ENCODE measurements around the gene CRYGA. TPM values are rescaled to one million over a fixed set of nuclear protein-coding genes. Genes with fewer than 3 reads are reported as not detected.

Gene CRYGA, protein sequence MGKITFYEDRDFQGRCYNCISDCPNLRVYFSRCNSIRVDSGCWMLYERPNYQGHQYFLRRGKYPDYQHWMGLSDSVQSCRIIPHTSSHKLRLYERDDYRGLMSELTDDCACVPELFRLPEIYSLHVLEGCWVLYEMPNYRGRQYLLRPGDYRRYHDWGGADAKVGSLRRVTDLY
- total RNA-seq (not detected), total RNA-seq (0 reads per million in 29 experiments)
- total RNA-seq (2013) = not detected

GRCh38 chr2:208163489-208163888 is at the start of gene CRYGA:
Gene CRYGA, minus strand, starts transcription at chr2:208163589. Its CDS starts 33 bp downstream, at chr2:208163556.
- no peaks in the 10 kb centered on the region for H3K4me1 ChIP-seq (ENCODE audit: control insufficient read depth in 1 of 2, extremely low read depth in 1 of 2, insufficient read depth in 2 of 2, low read length in 2 of 2)
- Mint-ChIP-seq H3K4me1 (no peaks in the 10 kb centered on the region), H3K4me3 (no peak within 1 kb of the TSS), H3K27ac (no peak within 1 kb of the TSS), H3K36me3 (no peaks in the 10 kb centered on the region), H3K9me3 (no peaks in the 10 kb centered on the region), H3K27me3 (peaks cover 4 to 6% of the 10 kb centered on the region in 2 donors)
- no peak within 1 kb of the TSS for H3K4me3 ChIP-seq (ENCODE audit: control insufficient read depth in 1 of 2, extremely low read depth in 1 of 2, low read length in 1 of 2)
- POLR2A ChIA-PET = no interaction called here
- CTCF ChIA-PET = no interaction called here
- peaks cover 0 to 12% of the 10 kb centered on the region in 2 experiments for H3K27me3 ChIP-seq (replicated peaks in 1 of 2; ENCODE audit: control insufficient read depth in 2 of 2, extremely low read depth in 1 of 2, insufficient read depth in 2 of 2, low read length in 1 of 2)
- H3K36me3 ChIP-seq (ENCODE audit: control insufficient read depth in 2 of 2, extremely low read depth in 1 of 2, insufficient read depth in 1 of 2, low read length in 1 of 2) = no peaks in the 10 kb centered on the region
- H3K27ac ChIP-seq (ENCODE audit: low read length) = no peak within 1 kb of the TSS
- 88% methylated on average over 1 of the region's 2 CpGs for WGBS (ENCODE audit: insufficient coverage)
- DNase-seq (no peak), ATAC-seq (replicated peaks in 1 of 4) (no peak)
- H3K9me3 ChIP-seq = no peaks in the 10 kb centered on the region

DNA sequence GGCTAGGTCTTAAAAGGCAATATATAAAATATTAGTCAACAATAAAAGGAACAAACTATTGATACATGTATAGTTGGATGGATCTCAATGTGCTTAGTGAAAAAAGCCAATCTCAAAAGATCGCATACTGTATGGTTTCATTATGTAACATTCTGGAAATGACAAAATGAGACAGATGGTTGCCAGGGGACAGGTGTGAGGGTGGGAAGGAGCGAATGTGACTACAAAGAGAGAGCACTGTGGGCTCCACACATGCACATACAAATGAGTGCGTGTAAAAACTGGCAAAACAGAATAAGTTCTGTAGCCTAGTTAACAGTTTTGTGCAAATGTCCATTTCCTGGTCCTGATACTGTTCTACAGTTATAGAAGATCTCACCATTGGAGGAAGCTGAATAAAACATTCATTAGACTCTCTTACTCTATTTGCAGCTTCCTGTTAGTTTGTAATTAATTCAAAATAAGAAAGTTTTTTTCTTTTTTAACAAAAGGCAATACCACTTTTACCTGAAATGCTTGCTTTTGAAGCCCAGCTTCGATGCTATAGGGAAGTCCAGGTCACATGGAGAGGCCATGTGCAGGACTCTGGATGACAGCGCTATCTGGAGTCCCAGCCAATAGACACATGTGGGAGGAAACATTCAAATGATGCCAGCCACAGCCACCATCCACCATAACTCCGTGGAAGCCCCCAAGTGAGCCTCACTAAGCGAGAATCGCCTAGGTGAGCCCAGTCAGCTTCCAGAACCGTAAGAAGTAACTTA is 47.5 kb upstream of the CRYGA start:
- no peak overlapping the region for H3K4me3 Mint-ChIP-seq
- no peak overlapping the region for H3K27ac Mint-ChIP-seq
- Histone ChIP-seq H3K27me3 (replicated peaks in 1 of 2; ENCODE audit: control insufficient read depth in 2 of 2, extremely low read depth in 1 of 2, insufficient read depth in 2 of 2, low read length in 1 of 2) (no peaks in the 10 kb centered on the region), H3K27ac (ENCODE audit: low read length) (no peak overlapping the region), H3K4me3 (ENCODE audit: control insufficient read depth in 1 of 2, extremely low read depth in 1 of 2, low read length in 1 of 2) (no peak overlapping the region), H3K4me1 (ENCODE audit: control insufficient read depth in 1 of 2, extremely low read depth in 1 of 2, insufficient read depth in 2 of 2, low read length in 2 of 2) (no peaks in the 10 kb centered on the region), H3K9me3 (no peaks in the 10 kb centered on the region), H3K36me3 (ENCODE audit: control insufficient read depth in 2 of 2, extremely low read depth in 1 of 2, insufficient read depth in 1 of 2, low read length in 1 of 2) (no peaks in the 10 kb centered on the region)
- DNase-seq = no peak
- H3K4me1 Mint-ChIP-seq = peaks cover 0 to 8% (median 0%) of the 10 kb centered on the region in 3 donors
- POLR2A ChIA-PET = no interaction called here
- CTCF ChIA-PET = no interaction called here
- no peaks in the 10 kb centered on the region for H3K9me3 Mint-ChIP-seq
- ATAC-seq (replicated peaks in 1 of 4) = no peak
- 71% methylated on average over 3 of the region's 9 CpGs for WGBS (ENCODE audit: insufficient coverage)
- peaks cover 3 to 8% of the 10 kb centered on the region in 2 donors for H3K27me3 Mint-ChIP-seq
- no peaks in the 10 kb centered on the region for H3K36me3 Mint-ChIP-seq

- no peaks in the 10 kb centered on the region for H3K36me3 ChIP-seq (ENCODE audit: control insufficient read depth in 2 of 2, extremely low read depth in 1 of 2, insufficient read depth in 1 of 2, low read length in 1 of 2)
- WGBS (ENCODE audit: insufficient coverage) = 90% methylated on average over 4 of the region's 9 CpGs
- H3K9me3 Mint-ChIP-seq = no peaks in the 10 kb centered on the region
- H3K27ac Mint-ChIP-seq = no peak overlapping the region
- no peaks in the 10 kb centered on the region for H3K27me3 ChIP-seq (replicated peaks in 1 of 2; ENCODE audit: control insufficient read depth in 2 of 2, extremely low read depth in 1 of 2, insufficient read depth in 2 of 2, low read length in 1 of 2)
- no peak overlapping the region for H3K27ac ChIP-seq (ENCODE audit: low read length)
- POLR2A ChIA-PET = interaction anchor here in 1 of 2 donors (0.7 kb wide), 1 partner anchor 622 kb away, joined by 3 read pairs; no protein-coding TSS in a partner anchor
- no peaks in the 10 kb centered on the region for H3K9me3 ChIP-seq
- H3K4me1 Mint-ChIP-seq = peaks cover 5 to 8% (median 6%) of the 10 kb centered on the region in 3 donors
- H3K4me3 ChIP-seq (ENCODE audit: control insufficient read depth in 1 of 2, extremely low read depth in 1 of 2, low read length in 1 of 2) = no peak overlapping the region
- DNase-seq (no peak), ATAC-seq (replicated peaks in 1 of 4) (no peak)
- H3K4me3 Mint-ChIP-seq = no peak overlapping the region
- H3K4me1 ChIP-seq (ENCODE audit: control insufficient read depth in 1 of 2, extremely low read depth in 1 of 2, insufficient read depth in 2 of 2, low read length in 2 of 2) = no peaks in the 10 kb centered on the region
- CTCF ChIA-PET = no interaction called here
- H3K27me3 Mint-ChIP-seq = peaks cover 3 to 8% of the 10 kb centered on the region in 2 donors
- no peaks in the 10 kb centered on the region for H3K36me3 Mint-ChIP-seq
Measured at GRCh38 chr2:208208335-208209085, 45.1 kb upstream of the CRYGA start.

DNA sequence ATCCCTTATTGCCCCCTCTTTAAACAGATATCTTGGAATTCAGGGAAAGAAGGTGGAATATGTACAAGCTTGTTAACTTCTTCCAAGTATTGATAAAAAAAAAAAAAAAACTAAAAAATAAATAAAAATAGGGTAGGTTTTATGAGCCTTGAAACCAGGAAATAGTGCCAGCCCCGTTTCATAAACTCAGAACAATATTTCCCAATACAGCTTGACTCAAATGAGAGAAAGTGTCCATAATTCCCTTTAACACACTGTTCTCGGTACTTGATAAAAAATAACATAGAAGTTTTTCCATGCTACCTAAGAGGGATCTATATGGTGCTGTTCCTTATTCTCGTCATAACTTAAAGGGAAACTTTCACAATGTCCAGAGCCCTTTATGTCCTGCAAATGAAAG is 44.4 kb upstream of the CRYGA start:
- WGBS (ENCODE audit: insufficient coverage) = no CpG with 5 or more reads among the region's 3 CpGs
- Mint-ChIP-seq H3K36me3 (no peaks in the 10 kb centered on the region), H3K4me3 (no peak overlapping the region), H3K4me1 (peaks cover 4 to 6% (median 5%) of the 10 kb centered on the region in 3 donors), H3K9me3 (no peaks in the 10 kb centered on the region), H3K27ac (no peak overlapping the region), H3K27me3 (peaks cover 3 to 8% of the 10 kb centered on the region in 2 donors)
- Histone ChIP-seq H3K4me1 (ENCODE audit: control insufficient read depth in 1 of 2, extremely low read depth in 1 of 2, insufficient read depth in 2 of 2, low read length in 2 of 2) (no peaks in the 10 kb centered on the region), H3K27ac (ENCODE audit: low read length) (no peak overlapping the region), H3K36me3 (ENCODE audit: control insufficient read depth in 2 of 2, extremely low read depth in 1 of 2, insufficient read depth in 1 of 2, low read length in 1 of 2) (no peaks in the 10 kb centered on the region), H3K27me3 (replicated peaks in 1 of 2; ENCODE audit: control insufficient read depth in 2 of 2, extremely low read depth in 1 of 2, insufficient read depth in 2 of 2, low read length in 1 of 2) (no peaks in the 10 kb centered on the region), H3K9me3 (no peaks in the 10 kb centered on the region), H3K4me3 (ENCODE audit: control insufficient read depth in 1 of 2, extremely low read depth in 1 of 2, low read length in 1 of 2) (no peak overlapping the region)
- DNase-seq = no peak
- CTCF ChIA-PET = interaction anchor here in 1 of 2 donors (0.6 kb wide), 1 partner anchor 168 kb away, joined by 5 read pairs; no protein-coding TSS in a partner anchor
- POLR2A ChIA-PET = interaction anchor here in 1 of 2 donors (0.6 kb wide), 1 partner anchor 35 kb away, joined by 7 read pairs; no protein-coding TSS in a partner anchor
- ATAC-seq (replicated peaks in 1 of 4) = no peak

GRCh38 chr2:208204166-208204565 is 40.8 kb upstream of the CRYGA start:
- Mint-ChIP-seq H3K4me3 (no peak overlapping the region), H3K4me1 (peaks cover 4 to 6% (median 5%) of the 10 kb centered on the region in 3 donors), H3K9me3 (no peaks in the 10 kb centered on the region), H3K27me3 (peaks cover 0 to under 1% of the 10 kb centered on the region in 2 donors), H3K36me3 (no peaks in the 10 kb centered on the region), H3K27ac (peak overlapping the region in 1 of 2 donors; percentile 7)
- Histone ChIP-seq H3K4me3 (ENCODE audit: control insufficient read depth in 1 of 2, extremely low read depth in 1 of 2, low read length in 1 of 2) (no peak overlapping the region), H3K36me3 (ENCODE audit: control insufficient read depth in 2 of 2, extremely low read depth in 1 of 2, insufficient read depth in 1 of 2, low read length in 1 of 2) (no peaks in the 10 kb centered on the region), H3K4me1 (ENCODE audit: control insufficient read depth in 1 of 2, extremely low read depth in 1 of 2, insufficient read depth in 2 of 2, low read length in 2 of 2) (no peaks in the 10 kb centered on the region), H3K27me3 (replicated peaks in 1 of 2; ENCODE audit: control insufficient read depth in 2 of 2, extremely low read depth in 1 of 2, insufficient read depth in 2 of 2, low read length in 1 of 2) (peaks cover 0 to under 1% of the 10 kb centered on the region in 2 experiments), H3K27ac (ENCODE audit: low read length) (no peak overlapping the region), H3K9me3 (no peaks in the 10 kb centered on the region)
- ChIA-PET CTCF (interaction anchor here in 1 of 2 donors (0.7 to 1.1 kb wide), 2 partner anchors 29 to 450 kb away, joined by 3 to 4 read pairs; no protein-coding TSS in a partner anchor), POLR2A (no interaction called here)
- no peak for ATAC-seq (replicated peaks in 1 of 4)
- 0% methylated on average over 1 of the region's 5 CpGs for WGBS (ENCODE audit: insufficient coverage)
- no peak for DNase-seq

DNA sequence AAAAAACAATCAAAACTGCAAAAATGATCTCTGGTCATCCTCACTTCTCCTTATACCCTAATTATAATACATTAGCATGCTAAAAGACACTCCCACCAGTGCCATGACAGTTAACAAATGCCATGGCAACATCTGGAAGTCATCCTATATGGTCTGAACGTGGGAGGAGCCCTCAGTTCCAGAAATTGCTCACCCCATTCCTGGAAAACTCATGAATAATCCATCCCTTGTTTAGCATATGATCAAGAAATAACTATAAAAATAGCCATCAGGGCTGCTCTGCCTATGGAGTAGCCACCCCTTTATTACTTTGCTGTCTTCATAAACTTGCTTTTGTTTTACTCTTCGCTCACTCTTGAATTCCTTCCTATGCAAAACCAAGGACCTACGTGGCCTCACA is 32.1 kb upstream of the CRYGA start:
- ATAC-seq (replicated peaks in 1 of 4) = no peak
- Mint-ChIP-seq H3K4me1 (no peaks in the 10 kb centered on the region), H3K9me3 (no peaks in the 10 kb centered on the region), H3K27me3 (peaks cover 0 to 4% of the 10 kb centered on the region in 2 donors), H3K36me3 (no peaks in the 10 kb centered on the region), H3K4me3 (no peak overlapping the region), H3K27ac (no peak overlapping the region)
- no peaks in the 10 kb centered on the region for H3K36me3 ChIP-seq (ENCODE audit: control insufficient read depth in 2 of 2, extremely low read depth in 1 of 2, insufficient read depth in 1 of 2, low read length in 1 of 2)
- DNase-seq = no peak
- H3K27me3 ChIP-seq (replicated peaks in 1 of 2; ENCODE audit: control insufficient read depth in 2 of 2, extremely low read depth in 1 of 2, insufficient read depth in 2 of 2, low read length in 1 of 2) = peaks cover 0 to 7% of the 10 kb centered on the region in 2 experiments
- 67% methylated on average over 3 of the region's 3 CpGs for WGBS (ENCODE audit: insufficient coverage)
- no peaks in the 10 kb centered on the region for H3K9me3 ChIP-seq
- CTCF ChIA-PET = no interaction called here
- POLR2A ChIA-PET = no interaction called here
- H3K27ac ChIP-seq (ENCODE audit: low read length) = no peak overlapping the region
- no peaks in the 10 kb centered on the region for H3K4me1 ChIP-seq (ENCODE audit: control insufficient read depth in 1 of 2, extremely low read depth in 1 of 2, insufficient read depth in 2 of 2, low read length in 2 of 2)
- H3K4me3 ChIP-seq (ENCODE audit: control insufficient read depth in 1 of 2, extremely low read depth in 1 of 2, low read length in 1 of 2) = no peak overlapping the region
